H54 (cell line): ENCODE data around the gene TAS1R3.
A peak's percentile ranks its signal among the peaks of the same experiment; 100 is the strongest.

Experiments
- DNase-seq: peaks from one replicate; pipeline ENCODE4 v3.0.0; 2011; ENCODE audit warnings: low spot score, mixed read lengths; ENCODE audit not compliant: insufficient read length
- FAIRE-seq: peaks from 3 replicates; lab custom pipeline; 2011; peaks lifted over from hg19 to GRCh38; lab: Jason Lieb, UNC
- POLR2A ChIP-seq: IDR thresholded peaks from 2 replicates; pipeline ENCODE4 v1.6.1; 2011; ENCODE audit warnings: low read depth, mild to moderate bottlenecking, low read length

The TAS1R3 gene

DNA sequence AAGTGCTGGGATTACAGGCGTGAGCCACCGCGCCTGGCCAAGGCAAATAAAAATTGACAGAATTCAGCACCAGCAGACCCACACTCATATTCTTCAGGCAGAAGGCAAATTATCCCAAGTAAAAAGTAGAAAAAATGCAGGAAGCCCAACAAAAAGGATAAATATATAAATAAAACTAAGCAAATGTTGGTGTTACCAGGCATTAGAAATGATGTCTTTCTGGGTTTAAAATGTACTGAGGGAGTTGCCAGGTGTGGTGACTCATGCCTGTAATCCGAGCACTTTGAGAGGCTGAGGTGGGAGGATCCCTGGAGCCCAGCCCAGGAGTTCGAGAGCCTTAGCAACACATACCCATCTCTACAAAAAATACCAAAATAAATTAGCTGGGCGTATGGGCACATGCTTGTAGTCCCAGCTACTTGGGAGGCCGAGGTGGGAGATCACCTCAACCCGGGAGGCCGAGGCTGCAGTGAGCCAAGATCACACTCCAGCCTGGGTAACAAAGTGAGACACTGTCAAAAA, 12.9 kb upstream of the TAS1R3 start:
- peak; percentile 78 for FAIRE-seq
- no peak for DNase-seq
- TF ChIP-seq POLR2A = no peak

DNA sequence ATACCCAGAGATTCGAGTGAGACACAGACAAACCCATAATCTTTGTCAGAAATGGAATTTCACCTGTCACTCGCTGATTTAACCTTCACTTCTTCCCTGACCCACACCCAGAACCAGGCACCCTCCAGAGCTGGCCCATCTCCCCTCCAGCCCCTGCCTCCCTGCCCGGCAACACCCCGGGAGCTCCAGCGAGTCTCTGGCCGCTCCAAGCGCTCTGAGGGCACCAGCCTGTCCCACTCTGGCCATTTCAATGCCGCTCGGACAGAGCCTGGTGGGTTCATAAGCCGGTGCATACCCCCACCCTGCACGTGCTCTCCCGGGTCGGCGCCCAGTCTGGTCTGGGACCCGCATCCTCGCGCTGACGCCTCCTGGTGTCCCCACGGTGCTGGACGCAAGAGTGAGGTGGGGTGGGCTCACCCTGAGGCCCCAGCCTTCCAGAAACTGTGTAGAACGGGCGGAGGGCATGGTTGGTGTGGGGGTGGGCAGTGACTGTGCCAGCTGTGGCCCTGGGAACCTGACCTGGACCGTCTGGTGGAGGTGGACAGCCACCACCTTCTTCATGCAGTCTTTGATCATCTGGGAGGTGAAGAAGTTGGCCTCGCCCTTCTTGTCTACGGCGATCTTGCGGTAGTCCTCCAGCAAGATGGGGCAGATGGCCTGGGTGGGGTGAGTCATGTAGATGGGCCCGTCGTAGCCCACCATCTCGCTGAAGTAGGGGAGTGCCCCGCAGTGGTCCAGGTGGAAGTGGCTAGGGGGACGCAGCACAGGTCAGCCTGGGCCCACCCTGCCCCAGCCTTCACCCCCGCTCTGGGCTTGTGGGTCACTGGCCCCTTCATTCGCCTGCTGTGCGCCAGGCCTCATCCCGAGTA, 12.1 kb upstream of the TAS1R3 start:
- no peak for TF ChIP-seq POLR2A
- FAIRE-seq (no peak), DNase-seq (no peak)

DNA sequence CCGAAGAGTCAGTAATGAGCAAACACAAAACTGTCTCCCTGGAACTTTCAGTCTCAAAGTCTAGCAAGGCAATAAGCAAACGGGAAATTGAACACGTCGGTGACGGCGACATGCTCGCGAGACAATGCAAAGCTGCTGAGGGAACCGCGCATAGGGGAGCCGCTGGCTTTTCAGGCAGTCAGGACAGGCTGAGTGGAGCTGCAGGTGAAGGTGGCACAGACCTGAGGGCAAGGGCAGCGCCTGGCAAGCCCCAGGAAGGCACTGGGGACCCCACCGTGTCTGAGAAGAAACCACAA, 11.5 kb upstream of the TAS1R3 start:
- no peak for DNase-seq
- no peak for TF ChIP-seq POLR2A
- no peak for FAIRE-seq

DNA sequence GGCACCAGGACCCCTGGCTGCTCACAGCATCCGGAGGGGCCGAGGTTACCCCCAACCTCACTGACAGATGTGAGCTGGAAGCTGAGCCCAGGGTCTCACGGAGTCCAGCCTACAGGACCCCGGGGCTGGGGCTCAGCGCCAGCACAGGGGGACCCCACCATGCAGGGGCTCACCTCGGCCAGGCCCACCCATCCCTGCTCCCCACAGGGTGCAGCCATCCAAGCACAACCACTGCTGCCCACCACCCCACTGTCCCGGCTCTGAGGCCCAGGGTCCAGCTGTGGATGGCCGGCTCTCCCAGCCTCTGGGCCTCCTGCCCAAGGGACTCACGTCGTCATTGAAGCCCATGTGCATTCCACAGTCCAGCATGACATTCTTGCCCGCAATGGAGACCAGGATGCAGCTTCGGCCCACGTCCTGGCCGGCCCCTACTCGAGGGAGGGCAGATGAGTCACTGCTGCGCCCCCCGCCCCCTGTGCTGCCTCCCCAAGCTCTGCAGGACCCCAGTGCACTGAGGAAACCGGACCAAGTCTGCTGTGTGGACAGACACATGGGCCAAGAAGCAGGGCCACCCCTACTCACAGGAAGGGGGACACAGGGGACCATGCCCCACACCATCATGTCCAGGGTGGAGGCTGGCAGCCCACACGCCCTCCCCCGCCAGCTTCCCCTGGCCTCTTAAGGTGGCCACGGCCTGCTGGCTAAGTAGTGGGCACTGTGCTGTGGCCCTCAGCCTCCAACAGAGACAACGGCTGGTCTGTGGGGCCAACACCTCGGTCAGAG, 10.2 kb upstream of the TAS1R3 start:
- DNase-seq (no peak), FAIRE-seq (no peak)
- TF ChIP-seq POLR2A = no peak

DNA sequence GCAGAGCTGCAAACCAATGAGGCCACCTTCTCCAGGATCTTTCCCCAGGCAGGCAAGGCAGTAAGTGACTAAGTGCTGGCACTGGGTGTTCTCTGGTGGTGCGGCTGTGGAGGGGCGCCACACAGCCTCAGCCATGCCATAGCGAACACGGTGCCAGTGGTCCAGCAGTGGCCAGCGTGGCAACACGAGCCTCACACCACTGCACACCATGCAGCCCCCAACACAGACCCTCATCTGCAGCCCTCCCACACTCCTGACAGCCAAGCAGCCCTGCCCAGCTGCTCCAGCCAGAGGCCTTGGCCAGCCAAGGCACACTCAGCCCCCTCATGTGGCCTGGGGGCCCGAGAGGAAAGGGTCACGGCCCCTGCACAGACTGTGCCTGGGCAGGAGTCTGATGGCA, 9.6 kb upstream of the TAS1R3 start:
- FAIRE-seq (no peak), DNase-seq (no peak)
- TF ChIP-seq POLR2A = no peak

DNA sequence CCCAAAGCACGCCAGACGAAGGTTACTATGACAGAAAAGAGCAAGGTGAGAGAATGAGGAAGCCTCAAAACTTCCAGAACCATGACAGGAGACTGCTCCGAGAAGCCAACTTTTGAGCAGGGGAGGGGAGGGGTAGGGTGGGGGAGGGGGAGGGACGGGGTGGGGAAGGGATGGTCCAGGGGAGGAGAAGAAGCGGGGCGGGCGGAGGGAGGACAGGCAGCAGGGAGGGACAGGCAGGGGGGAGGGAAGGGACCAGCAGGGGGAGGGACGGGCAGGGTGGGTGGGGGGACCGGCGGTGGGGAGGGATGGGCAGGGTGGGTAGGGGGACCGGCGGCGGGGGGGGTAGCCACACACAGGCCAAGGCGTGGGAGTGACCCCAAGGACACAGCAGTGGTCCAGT, 8.7 kb upstream of the TAS1R3 start:
- no peak for TF ChIP-seq POLR2A
- FAIRE-seq = no peak
- no peak for DNase-seq

DNA sequence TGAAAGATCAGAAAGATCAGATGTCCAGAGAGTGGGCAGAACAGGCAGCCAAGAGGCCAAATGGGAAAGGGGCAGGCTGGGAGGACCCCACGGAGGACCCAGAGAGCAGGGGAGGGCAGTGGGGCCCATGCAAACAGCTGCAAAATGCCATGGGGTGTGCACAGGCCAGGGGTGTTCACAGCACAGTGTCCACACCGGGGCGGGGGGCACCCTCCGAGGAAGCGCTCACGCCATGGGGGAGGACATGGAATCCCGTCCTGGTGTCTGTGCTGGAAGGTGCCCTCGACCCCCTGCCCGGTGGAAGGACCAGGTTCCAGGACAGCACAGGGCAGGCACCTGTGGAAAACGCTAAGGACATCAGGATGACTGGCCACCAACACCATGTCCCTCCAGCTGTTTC, 8.1 kb upstream of the TAS1R3 start:
- FAIRE-seq (no peak), DNase-seq (no peak)
- no peak for TF ChIP-seq POLR2A

DNA sequence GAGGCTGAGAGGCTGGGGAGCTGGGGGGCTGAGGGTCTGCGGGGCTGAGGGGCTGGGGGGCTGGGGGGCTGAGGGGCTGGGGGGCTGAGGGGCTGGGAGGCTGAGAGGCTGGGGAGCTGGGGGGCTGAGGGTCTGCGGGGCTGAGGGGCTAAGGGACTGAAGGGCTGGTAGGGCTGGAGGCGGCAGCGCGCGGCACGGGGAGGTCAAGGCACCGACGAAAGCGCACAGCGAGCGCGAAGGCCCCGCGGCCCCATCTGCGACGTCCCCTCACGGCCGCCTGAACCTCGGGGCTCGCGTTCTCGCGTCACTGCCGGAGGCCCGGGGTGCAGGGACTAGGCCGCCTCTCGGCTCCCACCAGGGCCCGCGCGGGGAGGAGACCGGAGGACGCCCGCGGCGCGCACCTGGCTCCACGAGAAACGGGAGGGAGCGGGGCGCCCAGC, 7.0 kb upstream of the TAS1R3 start:
- DNase-seq (no peak), FAIRE-seq (no peak)
- no peak for TF ChIP-seq POLR2A

DNA sequence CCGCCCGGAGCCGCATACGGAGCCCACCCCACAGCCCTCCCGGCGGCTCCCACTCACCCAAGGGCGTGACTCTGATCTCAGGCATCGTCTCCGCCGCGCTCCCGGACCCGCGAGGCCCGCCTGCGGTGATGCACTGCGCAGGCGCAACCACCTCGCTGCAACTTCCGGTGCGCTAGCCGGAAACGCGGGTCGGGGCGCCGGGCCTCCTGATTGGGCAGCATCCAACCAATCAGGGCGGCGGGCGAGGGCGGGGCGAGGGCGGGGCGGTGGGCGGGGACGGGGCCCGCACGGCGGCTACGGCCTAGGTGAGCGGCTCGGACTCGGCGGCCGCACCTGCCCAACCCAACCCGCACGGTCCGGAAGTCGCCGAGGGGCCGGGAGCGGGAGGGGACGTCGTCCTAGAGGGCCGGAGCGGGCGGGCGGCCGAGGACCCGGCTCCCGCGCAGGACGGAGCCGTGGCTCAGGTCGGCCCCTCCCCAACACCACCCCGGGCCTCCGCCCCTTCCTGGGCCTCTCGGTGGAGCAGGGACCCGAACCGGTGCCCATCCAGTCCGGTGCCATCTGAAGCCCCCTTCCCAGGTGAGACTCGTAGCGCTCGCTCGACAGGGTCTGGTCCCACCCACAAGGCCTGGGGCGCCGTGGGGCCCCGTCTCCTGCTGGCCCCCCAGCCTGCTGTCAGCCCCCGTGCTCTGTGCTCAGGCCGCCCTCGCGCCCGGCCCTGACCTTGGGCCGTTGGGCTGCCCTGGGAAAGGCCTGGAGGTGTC, 6.4 kb upstream of the TAS1R3 start, which contains the start of the genes CPTP and INTS11:
Gene CPTP (plus strand): TSS at position 279 of the 764 bp plus-strand sequence. CDS start 2,109 bp downstream, outside the sequence.
Gene INTS11 (minus strand): TSS at position 137 of the 764 bp plus-strand sequence. CDS start 52 bp downstream, at position 85.
- peak; percentile 84 for DNase-seq
- no peak for FAIRE-seq
- peak; percentile 63; the same call in 1 of the 2 replicates for TF ChIP-seq POLR2A

DNA sequence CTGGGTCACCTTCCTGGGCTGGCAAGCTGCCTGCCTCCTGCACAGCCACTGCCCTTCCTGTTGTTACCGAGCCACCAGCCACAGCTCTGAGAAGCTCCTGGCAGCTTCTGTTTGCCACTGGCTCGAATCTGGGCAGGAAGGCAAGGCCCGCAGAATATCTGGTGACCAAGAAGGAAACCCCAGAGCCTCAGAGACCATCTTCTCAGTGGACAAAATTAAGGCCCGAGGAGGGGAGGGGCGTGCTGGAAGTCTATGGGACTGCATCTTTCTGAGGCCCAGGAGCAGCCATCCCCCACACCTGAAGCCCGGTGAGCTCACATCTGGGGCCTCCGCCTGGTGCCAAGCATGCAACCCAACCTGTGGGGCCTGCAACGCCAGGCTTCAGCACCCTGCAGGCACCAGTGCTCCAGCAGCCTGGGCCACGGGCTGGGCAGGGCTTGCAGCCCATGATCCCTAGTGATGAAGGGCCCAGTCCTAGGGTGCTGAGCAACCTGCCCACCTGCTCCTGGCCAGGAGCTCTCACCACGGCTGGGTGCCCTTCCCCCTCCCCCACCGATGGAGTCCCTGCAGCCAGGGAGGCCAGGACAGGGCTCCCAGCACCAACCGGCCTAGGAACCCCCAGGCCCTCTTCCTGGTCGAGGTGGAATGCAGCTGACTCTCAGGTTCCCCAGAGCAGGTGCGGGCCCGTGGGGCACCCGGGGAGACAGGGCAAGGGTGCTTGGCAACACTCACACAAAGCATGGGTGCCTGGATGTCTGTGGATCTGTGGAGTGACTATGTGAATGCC, 5.6 kb upstream of the TAS1R3 start:
- FAIRE-seq (no peak), DNase-seq (no peak)
- TF ChIP-seq POLR2A = no peak

DNA sequence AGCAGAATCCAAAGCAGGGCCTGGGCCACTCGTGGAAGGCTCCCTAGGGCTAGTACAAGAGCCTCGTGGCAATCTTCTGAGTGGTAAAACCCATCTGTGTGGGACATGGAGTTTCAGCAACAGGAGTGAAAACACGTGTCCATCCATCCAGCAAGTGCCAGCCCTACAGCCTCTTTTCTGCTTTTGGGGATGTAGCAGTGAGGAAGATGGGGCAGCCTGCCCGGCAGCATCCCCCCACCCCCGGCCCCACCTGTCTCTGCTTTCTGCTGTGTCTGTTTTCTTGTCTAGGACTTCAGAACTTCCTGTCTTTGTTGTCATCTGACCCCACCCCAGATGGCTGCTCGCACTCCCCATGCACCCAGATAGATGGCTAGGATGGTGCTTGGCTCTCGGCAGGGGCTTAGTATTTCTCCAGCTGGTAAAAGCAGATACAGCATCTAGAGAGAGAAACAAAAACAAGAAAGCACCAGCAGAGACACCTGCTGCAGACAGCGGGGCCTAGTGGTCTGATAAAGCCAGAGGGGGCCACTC, 4.9 kb upstream of the TAS1R3 start:
- FAIRE-seq (no peak), DNase-seq (no peak)
- TF ChIP-seq POLR2A = no peak

DNA sequence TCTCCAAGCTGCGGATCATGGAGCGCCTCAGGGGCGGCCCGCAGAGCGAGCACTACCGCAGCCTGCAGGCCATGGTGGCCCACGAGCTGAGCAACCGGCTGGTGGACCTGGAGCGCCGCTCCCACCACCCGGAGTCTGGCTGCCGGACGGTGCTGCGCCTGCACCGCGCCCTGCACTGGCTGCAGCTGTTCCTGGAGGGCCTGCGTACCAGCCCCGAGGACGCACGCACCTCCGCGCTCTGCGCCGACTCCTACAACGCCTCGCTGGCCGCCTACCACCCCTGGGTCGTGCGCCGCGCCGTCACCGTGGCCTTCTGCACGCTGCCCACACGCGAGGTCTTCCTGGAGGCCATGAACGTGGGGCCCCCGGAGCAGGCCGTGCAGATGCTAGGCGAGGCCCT, 3.8 kb upstream of the TAS1R3 start:
- no peak for TF ChIP-seq POLR2A
- DNase-seq (no peak), FAIRE-seq (no peak)

DNA sequence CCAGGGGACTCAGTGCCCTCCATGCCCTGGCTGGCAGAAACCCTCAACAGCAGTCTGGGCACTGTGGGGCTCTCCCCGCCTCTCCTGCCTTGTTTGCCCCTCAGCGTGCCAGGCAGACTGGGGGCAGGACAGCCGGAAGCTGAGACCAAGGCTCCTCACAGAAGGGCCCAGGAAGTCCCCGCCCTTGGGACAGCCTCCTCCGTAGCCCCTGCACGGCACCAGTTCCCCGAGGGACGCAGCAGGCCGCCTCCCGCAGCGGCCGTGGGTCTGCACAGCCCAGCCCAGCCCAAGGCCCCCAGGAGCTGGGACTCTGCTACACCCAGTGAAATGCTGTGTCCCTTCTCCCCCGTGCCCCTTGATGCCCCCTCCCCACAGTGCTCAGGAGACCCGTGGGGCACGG, 2.8 kb upstream of the TAS1R3 start:
- no peak for DNase-seq
- TF ChIP-seq POLR2A = no peak
- FAIRE-seq = no peak
